Gastrocnemius medialis (tissue), 4 donors: Measurements from ENCODE around the gene SPEN.

Experiments used
- CTCF ChIP-seq, 5 experiments: fragments of 450-650 bp in 3 of 5; fragments of 200-600 bp in 2 of 5; sonication (generic) in 2 of 5; IDR thresholded peaks in 4 of 5; conservative IDR thresholded peaks in 1 of 5; 1 replicate in 4 of 5; 2 replicates in 1 of 5; pipeline ENCODE4 v1.5.1; 2016 to 2019; ENCODE audit warnings: antibody characterized with exemption in 5 of 5, mild to moderate bottlenecking in 3 of 5, moderate library complexity in 3 of 5
- POLR2A ChIP-seq, 2 donors: fragments of 450-650 bp; IDR thresholded peaks; one replicate each; pipeline ENCODE4 v1.6.1; 2017; ENCODE audit warnings: antibody characterized with exemption in 2 of 2, mild to moderate bottlenecking in 2 of 2, moderate library complexity in 2 of 2

- TF ChIP-seq CTCF (IDR thresholded peaks at IDR 0.05 in 4 of 5, conservative IDR thresholded peaks at IDR 0.05 in 1 of 5) (no peak), POLR2A (IDR thresholded peaks at IDR 0.05) (no peak)
Measured at GRCh38 chr1:15937146-15937545, 89.6 kb downstream of the SPEN start.
